A549 (cell line): ENCODE data around the gene LIMA1. TPM values are rescaled to one million over a fixed set of nuclear protein-coding genes. Genes with fewer than 3 reads are reported as not detected.

ENCODE experiments used
- ATAC-seq, 2 experiments: fragments of 200-7000 bp in 1 of 2; fragments of >200 bp in 1 of 2; cut with Nextera tagmentation in 1 of 2; cut with Tn5 transposase in 1 of 2; 3 replicates each; pipeline versions ENCODE4 v1.8.0 to v1.9.1; 2018 to 2020; ENCODE audit warnings: mild to moderate bottlenecking in 1 of 2, moderate library complexity in 1 of 2
- CTCF ChIA-PET: fragments of 300-600 bp; sonication (Branson Sonifier 250); formaldehyde crosslinking; extraction: SDS; loops from one replicate; lab custom pipeline; 2021; ENCODE audit warnings: antibody characterized with exemption, inconsistent platforms; lab: Yijun Ruan, JAX
- POLR2A ChIA-PET: fragments of 350-600 bp; formaldehyde crosslinking; extraction: SDS; loops from one replicate; lab custom pipeline; 2021; ENCODE audit warnings: antibody characterized with exemption, inconsistent platforms; lab: Yijun Ruan, JAX
- DNase-seq, 2 experiments: peaks; one replicate each; pipeline versions ENCODE4 v3.0.0 to v3.0.0-alpha.2; 2011 to 2016; ENCODE audit warnings: low read depth in 1 of 2, low spot score in 1 of 2
- FAIRE-seq: peaks from 2 replicates; lab custom pipeline; 2011; peaks lifted over from hg19 to GRCh38; lab: Jason Lieb, UNC
- H3K27ac ChIP-seq, 2 experiments: fragments of >200 bp; sonication (Bioruptor Twin); formaldehyde crosslinking; 3 replicates each; pipeline ENCODE4 v1.5.1; 2016 to 2017
- H3K4me1 ChIP-seq: fragments of >200 bp; sonication (Bioruptor Twin); formaldehyde crosslinking; 3 replicates; pipeline ENCODE4 v1.6.1; 2016
- H3K4me2 ChIP-seq: fragments of >200 bp; sonication (Bioruptor Twin); formaldehyde crosslinking; 3 replicates; pipeline ENCODE4 v1.6.1; 2016
- H3K4me3 ChIP-seq: fragments of >200 bp; sonication (Bioruptor Twin); formaldehyde crosslinking; 3 replicates; pipeline ENCODE4 v1.5.1; 2016
- H3K9me3 ChIP-seq: fragments of >200 bp; sonication (Bioruptor Twin); formaldehyde crosslinking; 3 replicates; pipeline ENCODE4 v1.6.1; 2016
- ATOH8 ChIP-seq: fragments of 250-450 bp; sonication (Bioruptor Pico); IDR thresholded peaks from 2 replicates; pipeline ENCODE4 v1.5.0; 2020; ENCODE audit warnings: low read depth, mild to moderate bottlenecking, moderate library complexity
- CEBPB ChIP-seq, 2 experiments: fragments of >200 bp in 1 of 2; sonication (Bioruptor Twin) in 1 of 2; formaldehyde crosslinking in 1 of 2; IDR thresholded peaks; 2 replicates each; pipeline ENCODE4 v1.6.1; 2012 to 2016
- E2F6 ChIP-seq: IDR thresholded peaks from 2 replicates; pipeline ENCODE4 v1.6.1; 2012; ENCODE audit warnings: low read depth, borderline replicate concordance
- EHF ChIP-seq: fragments of 250-450 bp; sonication (Bioruptor Pico); IDR thresholded peaks from 2 replicates; pipeline ENCODE4 v1.5.0; 2020; ENCODE audit warnings: mild to moderate bottlenecking
- EHMT2 ChIP-seq: fragments of 200-600 bp; sonication (generic); IDR thresholded peaks from 2 replicates; pipeline ENCODE4 v1.6.1; 2016; ENCODE audit warnings: antibody characterized with exemption, low read depth, mild to moderate bottlenecking, moderate library complexity
- EP300 ChIP-seq, 2 experiments: fragments of >200 bp; sonication (Bioruptor Twin); formaldehyde crosslinking; IDR thresholded peaks; 2 replicates in 1 of 2; 3 replicates in 1 of 2; pipeline ENCODE4 v1.6.1; 2016 to 2017
- ESRRA ChIP-seq: fragments of 150-350 bp; IDR thresholded peaks from 2 replicates; pipeline ENCODE4 v1.6.1; 2014; ENCODE audit warnings: mild to moderate bottlenecking, low read length, borderline replicate concordance
- FOSB ChIP-seq: fragments of 250-450 bp; sonication (Bioruptor Pico); IDR thresholded peaks from 2 replicates; pipeline ENCODE4 v1.5.0; 2020; ENCODE audit warnings: mild to moderate bottlenecking, moderate library complexity
- FOXS1 ChIP-seq: fragments of 250-450 bp; sonication (Bioruptor Pico); IDR thresholded peaks from 2 replicates; pipeline ENCODE4 v1.5.0; 2020; ENCODE audit warnings: mild to moderate bottlenecking, moderate library complexity
- GATA3 ChIP-seq: IDR thresholded peaks from 2 replicates; pipeline ENCODE4 v1.6.1; 2012; ENCODE audit warnings: borderline replicate concordance
- HDAC2 ChIP-seq: fragments of 200-600 bp; sonication (generic); IDR thresholded peaks from 2 replicates; pipeline ENCODE4 v1.6.1; 2016
- HEYL ChIP-seq: fragments of 250-450 bp; sonication (Bioruptor Pico); IDR thresholded peaks from 2 replicates; pipeline ENCODE4 v1.8.0; 2021; ENCODE audit warnings: mild to moderate bottlenecking, moderate library complexity
- HMGXB4 ChIP-seq: fragments of 250-450 bp; sonication (Bioruptor Pico); IDR thresholded peaks from 2 replicates; pipeline ENCODE4 v1.5.0; 2021; ENCODE audit warnings: mild to moderate bottlenecking, moderate library complexity, borderline replicate concordance
- HOXA7 ChIP-seq: fragments of 250-450 bp; sonication (Bioruptor Pico); IDR thresholded peaks from 2 replicates; pipeline ENCODE4 v1.5.0; 2020; ENCODE audit warnings: mild to moderate bottlenecking, moderate library complexity
- JUN ChIP-seq, 2 experiments: fragments of >200 bp; sonication (Bioruptor Twin); formaldehyde crosslinking; IDR thresholded peaks; 2 replicates in 1 of 2; 3 replicates in 1 of 2; pipeline ENCODE4 v1.6.1; 2016 to 2017
- JUNB ChIP-seq: fragments of >200 bp; sonication (Bioruptor Twin); formaldehyde crosslinking; IDR thresholded peaks from 2 replicates; pipeline ENCODE4 v1.6.1; 2016
- KDM1A ChIP-seq: fragments of 200-600 bp; sonication (generic); IDR thresholded peaks from 2 replicates; pipeline ENCODE4 v1.6.1; 2016; ENCODE audit warnings: low read depth, mild to moderate bottlenecking
- KDM5A ChIP-seq: fragments of 200-600 bp; sonication (generic); IDR thresholded peaks from 2 replicates; pipeline ENCODE4 v1.6.1; 2016; ENCODE audit warnings: antibody characterized with exemption, mild to moderate bottlenecking
- MAFK ChIP-seq: fragments of 450-650 bp; IDR thresholded peaks from 2 replicates; pipeline ENCODE4 v1.6.1; 2014; ENCODE audit not compliant: partially characterized antibody
- MAX ChIP-seq: IDR thresholded peaks from 2 replicates; pipeline ENCODE4 v1.6.1; 2012
- MAZ ChIP-seq: fragments of 150-350 bp; IDR thresholded peaks from 2 replicates; pipeline ENCODE4 v1.6.1; 2014; ENCODE audit warnings: antibody characterized with exemption, low read depth, low read length, borderline replicate concordance
- MYC ChIP-seq: IDR thresholded peaks from 2 replicates; pipeline ENCODE4 v1.6.1; 2012; ENCODE audit warnings: mild to moderate bottlenecking, inconsistent platforms, low read length, improper control_type of control experiment, borderline replicate concordance
- PHF8 ChIP-seq: fragments of 200-600 bp; sonication (generic); IDR thresholded peaks from 2 replicates; pipeline ENCODE4 v1.6.1; 2016; ENCODE audit warnings: low read depth, mild to moderate bottlenecking, antibody characterized with exemption, moderate library complexity, borderline replicate concordance
- POLR2A ChIP-seq: IDR thresholded peaks from 2 replicates; pipeline ENCODE4 v1.6.1; 2012; ENCODE audit warnings: mild to moderate bottlenecking, low read length
- RFX5 ChIP-seq: fragments of 450-650 bp; IDR thresholded peaks from 2 replicates; pipeline ENCODE4 v1.7.1; 2014; ENCODE audit warnings: antibody characterized with exemption, mild to moderate bottlenecking, moderate library complexity
- RNF2 ChIP-seq: fragments of 200-600 bp; sonication (generic); IDR thresholded peaks from 2 replicates; pipeline ENCODE4 v1.6.1; 2016; ENCODE audit warnings: low read depth, mild to moderate bottlenecking, antibody characterized with exemption, moderate library complexity, borderline replicate concordance
- SREBF2 ChIP-seq: fragments of 450-650 bp; IDR thresholded peaks from 2 replicates; pipeline ENCODE4 v1.6.1; 2014; ENCODE audit warnings: mild to moderate bottlenecking, moderate library complexity
- TFCP2L1 ChIP-seq: fragments of 250-450 bp; sonication (Bioruptor Pico); IDR thresholded peaks from 2 replicates; pipeline ENCODE4 v1.5.0; 2021; ENCODE audit warnings: mild to moderate bottlenecking
- ZFP36 ChIP-seq: fragments of 450-650 bp; IDR thresholded peaks from 2 replicates; pipeline ENCODE4 v1.6.1; 2014; ENCODE audit warnings: borderline replicate concordance; ENCODE audit not compliant: partially characterized antibody
- ZNF302 ChIP-seq: fragments of 250-450 bp; sonication (Bioruptor Pico); IDR thresholded peaks from 2 replicates; pipeline ENCODE4 v1.9.0; 2021; ENCODE audit warnings: inconsistent platforms, mild to moderate bottlenecking, moderate library complexity
- WGBS: methylation state at CpG from one replicate; pipeline ENCODE4 v1.1.6; 2017; ENCODE audit errors: missing lambda C conversion rate; 5-methylcytosine and 5-hydroxymethylcytosine counted together
- polyA plus RNA-seq, 4 experiments: library from polyadenylated mRNA; depleted of rRNA in 3 of 4; stranded (reverse); fragments of >200 nt; fragmentation: RNase III in 1 of 4; extraction: RNeasy Plus Mini Kit Qiagen cat#74134 plus additional on column Dnase treatment in 1 of 4; gene quantifications; 2 replicates in 3 of 4; 3 replicates in 1 of 4; pipeline ENCODE4 v1.2.3, GENCODE V29; 2011 to 2017
- TF ChIP-seq, protein P1 (sequence below): fragments of 450-650 bp; IDR thresholded peaks from 2 replicates; pipeline ENCODE4 v1.6.1; 2014; ENCODE audit warnings: antibody characterized with exemption
- TF ChIP-seq, protein P2 (sequence below): IDR thresholded peaks from 2 replicates; pipeline ENCODE4 v1.6.1; 2012

LIMA1 gene
- polyA plus RNA-seq, 2 of the 4 experiments (the other 2 are of a cell fraction) = 9.0 to 23.4 TPM

DNA sequence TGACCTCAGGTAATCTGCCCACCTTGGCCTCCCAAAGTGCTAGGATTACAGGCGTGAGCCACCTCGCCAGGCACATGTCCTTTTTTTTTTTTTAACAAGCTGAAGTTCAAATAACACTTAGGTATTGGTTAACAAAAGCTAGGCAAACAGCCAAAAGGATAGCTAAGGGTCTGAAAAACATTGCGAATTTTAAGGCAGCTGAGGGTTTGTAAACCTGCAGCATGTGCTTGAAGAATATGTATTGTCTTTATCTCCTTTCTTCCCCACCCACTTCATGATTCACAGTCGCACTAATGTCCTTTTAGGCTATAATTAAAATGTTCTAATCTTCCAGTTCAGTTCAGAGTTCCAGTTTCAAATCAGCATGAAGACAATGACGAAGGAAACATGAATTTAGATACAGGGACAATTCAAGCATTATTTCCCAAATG lies 86.0 kb downstream of the LIMA1 start:
- H3K4me3 ChIP-seq = no peak overlapping the region
- H3K9me3 ChIP-seq = no peaks in the 10 kb centered on the region
- POLR2A ChIA-PET = no interaction called here
- FAIRE-seq = no peak
- peaks cover 17% of the 10 kb centered on the region; the same call in 2 of the 3 replicates for H3K4me1 ChIP-seq
- DNase-seq = no peak
- WGBS = 75% methylated on average over 5 of the region's 5 CpGs
- no peak for ATAC-seq
- no peak overlapping the region for H3K27ac ChIP-seq
- no peak overlapping the region for H3K4me2 ChIP-seq
- TF ChIP-seq MAFK (no peak), RFX5 (no peak), E2F6 (no peak), ZNF302 (CRISPR knock-in tag) (no peak), ESRRA (no peak), FOSB (no peak), JUNB (no peak), HOXA7 (CRISPR knock-in tag) (no peak), ATOH8 (CRISPR knock-in tag) (no peak), FOXS1 (CRISPR knock-in tag) (no peak), KDM5A (no peak), TFCP2L1 (no peak), EHF (CRISPR knock-in tag) (no peak), MYC (no peak), PHF8 (no peak), HDAC2 (no peak)
- TF ChIP-seq, protein P1, sequence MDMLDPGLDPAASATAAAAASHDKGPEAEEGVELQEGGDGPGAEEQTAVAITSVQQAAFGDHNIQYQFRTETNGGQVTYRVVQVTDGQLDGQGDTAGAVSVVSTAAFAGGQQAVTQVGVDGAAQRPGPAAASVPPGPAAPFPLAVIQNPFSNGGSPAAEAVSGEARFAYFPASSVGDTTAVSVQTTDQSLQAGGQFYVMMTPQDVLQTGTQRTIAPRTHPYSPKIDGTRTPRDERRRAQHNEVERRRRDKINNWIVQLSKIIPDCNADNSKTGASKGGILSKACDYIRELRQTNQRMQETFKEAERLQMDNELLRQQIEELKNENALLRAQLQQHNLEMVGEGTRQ = no peak
- TF ChIP-seq, protein P2, sequence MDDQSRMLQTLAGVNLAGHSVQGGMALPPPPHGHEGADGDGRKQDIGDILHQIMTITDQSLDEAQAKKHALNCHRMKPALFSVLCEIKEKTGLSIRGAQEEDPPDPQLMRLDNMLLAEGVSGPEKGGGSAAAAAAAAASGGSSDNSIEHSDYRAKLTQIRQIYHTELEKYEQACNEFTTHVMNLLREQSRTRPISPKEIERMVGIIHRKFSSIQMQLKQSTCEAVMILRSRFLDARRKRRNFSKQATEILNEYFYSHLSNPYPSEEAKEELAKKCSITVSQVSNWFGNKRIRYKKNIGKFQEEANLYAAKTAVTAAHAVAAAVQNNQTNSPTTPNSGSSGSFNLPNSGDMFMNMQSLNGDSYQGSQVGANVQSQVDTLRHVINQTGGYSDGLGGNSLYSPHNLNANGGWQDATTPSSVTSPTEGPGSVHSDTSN = no peak
- TF ChIP-seq, all 56 proteins: peak for 0
- CTCF ChIA-PET = interaction anchor here (0.6 to 1.7 kb wide), 4 partner anchors 21 to 230 kb away, joined by 3 to 6 read pairs (median 4); no protein-coding TSS in a partner anchor

DNA sequence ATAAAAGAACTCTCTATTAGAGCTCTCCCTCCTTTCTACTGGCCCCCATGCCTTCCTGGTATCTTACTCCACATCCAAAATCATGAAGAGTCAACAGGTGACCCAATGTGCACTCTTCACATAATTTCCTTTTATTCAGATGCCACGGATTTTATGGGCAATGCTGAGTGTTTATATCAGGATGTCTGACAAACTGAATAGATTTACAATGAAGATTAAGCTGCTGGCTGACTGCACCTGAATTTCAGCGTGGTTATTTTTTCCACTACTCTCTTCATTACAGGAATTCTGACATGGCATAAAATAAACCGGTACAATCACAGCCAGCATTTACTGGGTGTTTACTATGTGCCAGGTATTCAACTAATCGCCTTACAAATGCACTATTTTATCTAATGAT lies 86.8 kb downstream of the LIMA1 start:
- H3K4me2 ChIP-seq = no peak overlapping the region
- DNase-seq (no peak), FAIRE-seq (no peak), ATAC-seq (no peak)
- ChIA-PET POLR2A (no interaction called here), CTCF (interaction anchor here (0.6 to 1.7 kb wide), 6 partner anchors 14 to 230 kb away, joined by 3 to 6 read pairs (median 4); no protein-coding TSS in a partner anchor)
- H3K9me3 ChIP-seq = no peaks in the 10 kb centered on the region
- WGBS = 64% methylated on average over 4 of the region's 4 CpGs
- no peak for TF ChIP-seq TFCP2L1
- no peak for TF ChIP-seq CEBPB (IDR thresholded peaks at IDR 0.05)
- no peak for TF ChIP-seq HDAC2
- TF ChIP-seq KDM1A = no peak
- no peak for TF ChIP-seq MAZ
- TF ChIP-seq MAFK = no peak
- no peak for TF ChIP-seq ZFP36
- TF ChIP-seq RNF2 = no peak
- no peak for TF ChIP-seq EP300 (IDR thresholded peaks at IDR 0.05)
- TF ChIP-seq SREBF2 = no peak
- no peak for TF ChIP-seq GATA3
- no peak for TF ChIP-seq HOXA7 (CRISPR knock-in tag)
- no peak for TF ChIP-seq PHF8
- TF ChIP-seq HEYL (CRISPR knock-in tag) = no peak
- TF ChIP-seq HMGXB4 (CRISPR knock-in tag) = no peak
- TF ChIP-seq MAX = no peak
- TF ChIP-seq POLR2A = no peak
- no peak for TF ChIP-seq EHMT2
- no peak for TF ChIP-seq JUN (IDR thresholded peaks at IDR 0.05)
- H3K27ac ChIP-seq = no peak overlapping the region
- H3K4me3 ChIP-seq = no peak overlapping the region
- H3K4me1 ChIP-seq = peaks cover 9% of the 10 kb centered on the region; the same call in 2 of the 3 replicates
